OCI-LY7 (cell line): ENCODE measurements around the gene SPC25. TPM values are rescaled to one million over a fixed set of nuclear protein-coding genes. Genes with fewer than 3 reads are reported as not detected.
"Not testable (repeated sequence)": the region's sequence is repeated elsewhere in the genome, so short reads cannot be mapped to it uniquely, and the experiment has no call there.

Source experiments
- BruUV-seq: library from RNA; stranded (reverse); fragments of 400-500 nt; replicated peaks from 2 replicates; lab custom pipeline; 2021; lab: Mats Ljungman, UMichigan
- CTCF ChIA-PET: fragments of 300-600 bp; sonication (Branson Sonifier 250); formaldehyde crosslinking; loops from one replicate; lab custom pipeline; 2022; ENCODE audit warnings: antibody characterized with exemption; ENCODE audit not compliant: unreplicated experiment; lab: Charles Lee
- POLR2A ChIA-PET: fragments of 300-600 bp; sonication (Branson Sonifier 250); formaldehyde crosslinking; loops from one replicate; lab custom pipeline; 2022; ENCODE audit warnings: antibody characterized with exemption; lab: Charles Lee
- DNase-seq: peaks from one replicate; pipeline ENCODE4 v3.0.0-alpha.2; 2015; ENCODE audit warnings: low spot score
- H2AFZ ChIP-seq: fragments of 200-600 bp; sonication (generic), shearing (Covaris generic); 2 replicates; pipeline ENCODE4 v1.6.1; 2014; ENCODE audit warnings: mild to moderate bottlenecking, antibody characterized with exemption, low read length, moderate library complexity
- H3K27ac ChIP-seq: fragments of 200-600 bp; sonication (generic); 2 replicates; pipeline ENCODE4 v1.5.1; 2014; ENCODE audit warnings: mixed run types, low read depth, mild to moderate bottlenecking, moderate library complexity, low read length, inconsistent platforms; ENCODE audit not compliant: poor library complexity, severe bottlenecking
- H3K36me3 ChIP-seq: fragments of 200-600 bp; sonication (generic); 2 replicates; pipeline ENCODE4 v1.6.1; 2014; ENCODE audit warnings: mild to moderate bottlenecking, antibody characterized with exemption, low read length, moderate library complexity, mixed read lengths; ENCODE audit not compliant: insufficient read depth
- H3K4me1 ChIP-seq: fragments of 200-600 bp; sonication (generic); 2 replicates; pipeline ENCODE4 v1.5.1; 2014; ENCODE audit warnings: mild to moderate bottlenecking, low read length; ENCODE audit not compliant: insufficient read depth, poor library complexity, severe bottlenecking
- H3K4me2 ChIP-seq: fragments of 200-600 bp; sonication (generic); 2 replicates; pipeline ENCODE4 v1.6.1; 2014; ENCODE audit warnings: mild to moderate bottlenecking, low read length
- H3K4me3 ChIP-seq: fragments of 200-600 bp; sonication (generic); 2 replicates; pipeline ENCODE4 v1.5.1; 2014; ENCODE audit warnings: mild to moderate bottlenecking, low read depth, low read length; ENCODE audit not compliant: poor library complexity, severe bottlenecking
- H3K79me2 ChIP-seq: fragments of 200-600 bp; sonication (generic); 2 replicates; pipeline ENCODE4 v1.6.1; 2016; ENCODE audit warnings: low read depth, mild to moderate bottlenecking, low read length, moderate library complexity, mixed read lengths; ENCODE audit not compliant: insufficient read depth
- H3K9me2 ChIP-seq: fragments of 200-600 bp; sonication (generic); 2 replicates; pipeline ENCODE4 v1.6.1; 2016; ENCODE audit warnings: mild to moderate bottlenecking, low read length, mixed read lengths; ENCODE audit not compliant: insufficient read depth
- H3K9me3 ChIP-seq: fragments of 200-600 bp; sonication (generic); 2 replicates; pipeline ENCODE4 v1.6.1; 2014; ENCODE audit warnings: mild to moderate bottlenecking, mixed run types, low read length, mixed read lengths
- H4K20me1 ChIP-seq: fragments of 200-600 bp; sonication (generic); 2 replicates; pipeline ENCODE4 v1.6.1; 2014; ENCODE audit warnings: mild to moderate bottlenecking, antibody characterized with exemption, low read length, moderate library complexity, mixed read lengths; ENCODE audit not compliant: insufficient read depth
- EZH2phosphoT487 ChIP-seq: fragments of 200-600 bp; sonication (generic); IDR thresholded peaks from 2 replicates; pipeline ENCODE4 v1.6.1; 2018; ENCODE audit warnings: low read depth, borderline replicate concordance, mild to moderate bottlenecking, mixed run types, antibody characterized with exemption, low read length, moderate library complexity, mixed read lengths
- intact Hi-C: fragments of 100-400 bp; cut with micrococcal nuclease; formaldehyde crosslinking; loops from one replicate; pipeline ENCODE4 v1.10.0; 2022; ENCODE audit not compliant: unreplicated experiment
- total RNA-seq, 2 experiments: library from RNA; depleted of rRNA in 1 of 2; stranded (reverse); fragments of >200 nt in 1 of 2; shearing (Covaris generic) in 1 of 2; gene quantifications; 2 replicates each; pipeline ENCODE4 v1.2.3, GENCODE V29; 2014 to 2022
- TF ChIP-seq, protein P1 (sequence below): fragments of 200-600 bp; sonication (generic); conservative IDR thresholded peaks from 2 replicates; pipeline ENCODE4 v1.5.1; 2014; ENCODE audit warnings: mild to moderate bottlenecking, antibody characterized with exemption, low read length, moderate library complexity, mixed read lengths

SPC25 gene
- total RNA-seq, 2 experiments from 2014 or later, result 29.3 to 53.1 TPM

DNA sequence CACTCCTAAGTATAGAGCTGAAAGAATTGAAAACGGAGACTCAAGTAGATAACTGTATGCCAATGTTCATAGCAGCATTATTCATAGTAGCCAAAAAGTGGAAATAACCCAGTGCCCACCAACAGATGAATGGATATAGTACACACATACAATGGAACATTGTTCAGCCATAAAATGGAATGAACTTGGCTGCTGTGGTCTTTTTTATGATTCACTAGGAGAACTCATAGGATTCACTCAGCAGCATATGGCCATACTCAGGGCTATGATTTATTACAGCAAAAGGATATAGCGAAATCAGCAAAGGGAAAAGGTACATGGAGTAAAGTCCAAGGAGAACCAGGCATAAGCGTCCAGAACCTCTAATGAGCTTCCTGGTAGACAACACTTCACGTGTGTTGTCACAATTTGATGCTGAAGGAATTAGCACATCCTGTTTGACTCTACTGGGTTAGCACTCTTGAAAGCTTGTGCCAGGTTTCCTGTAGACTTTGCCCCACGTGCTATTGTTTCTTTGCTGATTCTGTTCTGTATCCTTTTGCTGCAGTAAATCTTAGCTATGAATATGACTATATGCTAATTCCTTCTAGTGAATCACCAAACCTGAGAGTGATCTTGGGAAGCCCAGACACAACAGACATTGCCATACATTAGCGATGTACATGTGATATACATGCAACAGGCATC is 15.7 kb downstream of the SPC25 start:
- Histone ChIP-seq H4K20me1 (no peaks in the 10 kb centered on the region), H3K4me1 (no peaks in the 10 kb centered on the region), H3K36me3 (peaks cover 66% of the 10 kb centered on the region), H3K79me2 (0 out of 2 replicates have a peak, but pooled peaks cover 5% of the 10 kb centered on the region), H3K4me2 (no peak overlapping the region), H3K27ac (no peak overlapping the region), H2AFZ (no peak overlapping the region), H3K9me3 (no peaks in the 10 kb centered on the region), H3K9me2 (no peaks in the 10 kb centered on the region), H3K4me3 (no peak overlapping the region)
- POLR2A ChIA-PET, result interaction anchor here (0.6 kb wide), 2 partner anchors 340 to 1068 kb away, joined by 3 to 4 read pairs; no protein-coding TSS in a partner anchor
- intact Hi-C loops, result no loop called here
- TF ChIP-seq EZH2phosphoT487, result no peak
- TF ChIP-seq, protein P1, sequence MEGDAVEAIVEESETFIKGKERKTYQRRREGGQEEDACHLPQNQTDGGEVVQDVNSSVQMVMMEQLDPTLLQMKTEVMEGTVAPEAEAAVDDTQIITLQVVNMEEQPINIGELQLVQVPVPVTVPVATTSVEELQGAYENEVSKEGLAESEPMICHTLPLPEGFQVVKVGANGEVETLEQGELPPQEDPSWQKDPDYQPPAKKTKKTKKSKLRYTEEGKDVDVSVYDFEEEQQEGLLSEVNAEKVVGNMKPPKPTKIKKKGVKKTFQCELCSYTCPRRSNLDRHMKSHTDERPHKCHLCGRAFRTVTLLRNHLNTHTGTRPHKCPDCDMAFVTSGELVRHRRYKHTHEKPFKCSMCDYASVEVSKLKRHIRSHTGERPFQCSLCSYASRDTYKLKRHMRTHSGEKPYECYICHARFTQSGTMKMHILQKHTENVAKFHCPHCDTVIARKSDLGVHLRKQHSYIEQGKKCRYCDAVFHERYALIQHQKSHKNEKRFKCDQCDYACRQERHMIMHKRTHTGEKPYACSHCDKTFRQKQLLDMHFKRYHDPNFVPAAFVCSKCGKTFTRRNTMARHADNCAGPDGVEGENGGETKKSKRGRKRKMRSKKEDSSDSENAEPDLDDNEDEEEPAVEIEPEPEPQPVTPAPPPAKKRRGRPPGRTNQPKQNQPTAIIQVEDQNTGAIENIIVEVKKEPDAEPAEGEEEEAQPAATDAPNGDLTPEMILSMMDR, result no peak
- CTCF ChIA-PET, result no interaction called here
- no peak for DNase-seq
- no TSS peak for BruUV-seq

DNA sequence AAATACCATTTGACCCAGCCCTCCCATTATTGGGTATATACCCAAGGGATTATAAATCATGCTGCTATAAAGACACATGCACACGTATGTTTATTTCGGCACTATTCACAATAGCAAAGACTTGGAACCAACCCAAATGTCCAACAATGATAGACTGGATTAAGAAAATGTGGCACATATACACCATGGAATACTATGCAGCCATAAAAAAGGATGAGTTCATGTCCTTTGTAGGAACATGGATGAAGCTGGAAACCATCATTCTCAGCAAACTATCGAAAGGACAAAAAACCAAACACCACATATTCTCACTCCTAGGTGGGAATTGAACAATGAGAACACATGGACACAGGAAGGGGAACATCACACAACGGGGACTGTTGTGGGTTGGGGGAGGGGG is 19.4 kb downstream of the SPC25 start:
- intact Hi-C loops, BruUV-seq, CTCF ChIA-PET, H3K4me1 ChIP-seq, H3K27ac ChIP-seq, H4K20me1 ChIP-seq, DNase-seq, H3K9me2 ChIP-seq, H3K4me2 ChIP-seq, H2AFZ ChIP-seq, H3K9me3 ChIP-seq, H3K4me3 ChIP-seq, H3K79me2 ChIP-seq: not testable (repeated sequence)
- peaks cover 51% of the 10 kb centered on the region for H3K36me3 ChIP-seq
- POLR2A ChIA-PET, result interaction anchor here (0.6 kb wide), 1 partner anchor 901 kb away, joined by 3 read pairs; no protein-coding TSS in a partner anchor

- H3K4me1 ChIP-seq, H4K20me1 ChIP-seq, intact Hi-C loops: not testable (repeated sequence)
Measured at GRCh38 chr2:168870369-168870768, 19.9 kb downstream of the SPC25 start.

DNA sequence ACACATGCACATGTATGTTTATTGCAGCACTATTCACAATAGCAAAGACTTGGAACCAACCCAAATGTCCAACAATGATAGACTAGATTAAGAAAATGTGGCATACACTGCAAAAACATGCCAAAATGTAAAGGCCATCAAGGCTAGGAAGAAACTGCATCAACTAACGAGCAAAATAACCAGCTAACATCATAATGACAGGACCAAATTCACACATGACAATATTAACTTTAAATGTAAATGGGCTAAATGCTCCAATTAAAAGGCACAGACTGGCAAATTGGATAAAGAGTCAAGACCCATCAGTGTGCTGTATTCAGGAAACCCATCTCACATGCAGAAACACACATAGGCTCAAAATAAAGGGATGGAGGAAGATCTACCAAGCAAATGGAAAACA is 23.1 kb downstream of the SPC25 start:
- H3K79me2 ChIP-seq, H3K9me2 ChIP-seq, H4K20me1 ChIP-seq, H2AFZ ChIP-seq, DNase-seq, H3K4me1 ChIP-seq, intact Hi-C loops, H3K4me2 ChIP-seq, H3K9me3 ChIP-seq, CTCF ChIA-PET, H3K4me3 ChIP-seq, POLR2A ChIA-PET, H3K27ac ChIP-seq, BruUV-seq: not testable (repeated sequence)
- peaks cover 45% of the 10 kb centered on the region for H3K36me3 ChIP-seq

More at GRCh38 chr2:168870369-168870768, 19.9 kb downstream of the SPC25 start:
- H3K9me3 ChIP-seq, H2AFZ ChIP-seq, H3K9me2 ChIP-seq, BruUV-seq, DNase-seq, POLR2A ChIA-PET, H3K79me2 ChIP-seq, H3K27ac ChIP-seq, H3K4me2 ChIP-seq, H3K4me3 ChIP-seq, CTCF ChIA-PET: not testable (repeated sequence)
- H3K36me3 ChIP-seq, result peaks cover 48% of the 10 kb centered on the region
